HG03439 (cell line): Measurements from ENCODE around the gene NEMF.
"Not testable (repeated sequence)": the region's sequence is repeated elsewhere in the genome, so short reads cannot be mapped to it uniquely, and the experiment has no call there.

Experiments
- ATAC-seq: cut with Tn5 transposase; IDR thresholded peaks from one replicate; pipeline ENCODE4 v1.9.1; 2021; ENCODE audit warnings: mild to moderate bottlenecking, moderate library complexity; ENCODE audit not compliant: unreplicated experiment

Gene NEMF

GRCh38 chr14:49879646-49880204, 27.1 kb upstream of the NEMF start:
- no peak for ATAC-seq

GRCh38 chr14:49876563-49877127, 24.1 kb upstream of the NEMF start:
- no peak for ATAC-seq

- ATAC-seq: no peak
These were observed 23.1 kb upstream of the NEMF start for GRCh38 chr14:49875640-49876198.

- not testable (repeated sequence) for ATAC-seq
These were observed 21.0 kb upstream of the NEMF start for GRCh38 chr14:49873548-49873947.

GRCh38 chr14:49870908-49871307, 18.3 kb upstream of the NEMF start:
- no peak for ATAC-seq

GRCh38 chr14:49868720-49869114, 16.1 kb upstream of the NEMF start:
- ATAC-seq: no peak

- ATAC-seq: peak; percentile 86
These were observed 15.5 kb upstream of the NEMF start for GRCh38 chr14:49867831-49868719.

- ATAC-seq: no peak
These were observed 12.9 kb upstream of the NEMF start for GRCh38 chr14:49865431-49865859.

GRCh38 chr14:49863487-49864281, 11.1 kb upstream of the NEMF start:
- ATAC-seq: no peak

- peak; percentile 40 for ATAC-seq
These were observed 9.6 kb upstream of the NEMF start for GRCh38 chr14:49862089-49862673.

GRCh38 chr14:49861699-49862088, 9.1 kb upstream of the NEMF start:
- peak; percentile 8 for ATAC-seq

GRCh38 chr14:49860988-49861698, 8.6 kb upstream of the NEMF start:
- no peak for ATAC-seq

- ATAC-seq: no peak
These were observed 5.8 kb upstream of the NEMF start for GRCh38 chr14:49858383-49858782.

- ATAC-seq: no peak
These were observed 4.9 kb upstream of the NEMF start for GRCh38 chr14:49857427-49858003.

GRCh38 chr14:49853572-49854375, 1.2 kb upstream of the NEMF start:
- ATAC-seq: no peak

- peak; percentile 8 for ATAC-seq
These were observed 530 bp upstream of the NEMF start for GRCh38 chr14:49853158-49853477.

GRCh38 chr14:49851813-49852212, 775 bp downstream of the NEMF start:
- ATAC-seq: no peak

GRCh38 chr14:49849213-49849847, 3.3 kb downstream of the NEMF start:
- ATAC-seq: no peak
